ENCODE results near the gene NR2C2. TPM values are rescaled to one million over a fixed set of nuclear protein-coding genes. Genes with fewer than 3 reads are reported as not detected.

Gene NR2C2
- total RNA-seq, 2 donors from 2014 or later = 43.5 to 79.1 TPM

DNA sequence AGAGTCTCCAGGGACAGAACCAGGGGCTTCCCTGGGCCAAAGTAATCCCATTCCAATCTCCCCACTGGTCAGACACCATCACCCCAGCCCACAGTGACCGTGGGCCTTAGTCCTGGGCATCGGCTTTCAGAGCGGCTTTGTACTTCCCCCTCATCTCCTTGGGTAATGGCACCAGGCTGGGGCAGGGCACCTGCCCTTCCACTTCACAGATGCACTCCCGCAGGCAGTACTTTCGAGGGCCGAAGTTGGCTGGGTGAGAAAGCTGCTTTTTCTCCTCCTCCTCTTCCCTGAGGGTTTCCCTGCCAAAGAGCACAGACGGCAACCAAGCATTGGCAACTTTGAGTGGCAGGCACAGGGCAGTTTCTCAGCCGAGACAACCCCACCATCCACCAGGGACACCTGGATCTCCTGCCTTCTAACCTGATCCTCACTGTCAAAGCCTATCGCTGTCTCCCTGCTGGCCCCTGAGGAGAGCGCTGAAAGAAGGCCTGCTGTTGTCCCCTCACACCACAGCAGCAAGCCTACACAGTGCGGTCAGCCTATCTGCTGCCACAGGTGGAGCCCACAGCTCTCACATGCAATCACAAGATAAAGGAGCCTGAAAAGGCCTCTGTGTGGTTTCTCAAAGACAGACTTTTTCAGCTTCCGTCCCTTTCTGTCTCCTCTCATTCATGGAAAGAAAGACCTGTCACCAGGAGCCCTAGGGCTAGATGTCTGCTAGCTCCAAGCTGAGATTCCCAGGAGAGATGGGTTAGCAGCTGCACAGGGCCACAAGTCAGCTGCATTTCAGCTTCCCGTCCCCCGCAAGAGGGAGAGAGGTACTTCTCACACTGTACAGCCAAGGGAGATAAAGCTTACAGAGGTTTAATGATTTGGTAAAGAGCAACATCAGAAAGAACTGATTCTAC, 105.2 kb downstream of the NR2C2 start:
- Histone ChIP-seq H3K4me1 (ENCODE audit: control insufficient read depth in 1 of 2, low read depth in 2 of 2) (no peaks in the 10 kb centered on the region), H3K36me3 (peaks cover 21% of the 10 kb centered on the region), H3K27me3 (replicated peaks; ENCODE audit: insufficient read depth) (no peaks in the 10 kb centered on the region), H3K9me3 (no peaks in the 10 kb centered on the region), H3K27ac (no peak overlapping the region), H3K4me3 (no peak overlapping the region)
- TF ChIP-seq, protein P1, sequence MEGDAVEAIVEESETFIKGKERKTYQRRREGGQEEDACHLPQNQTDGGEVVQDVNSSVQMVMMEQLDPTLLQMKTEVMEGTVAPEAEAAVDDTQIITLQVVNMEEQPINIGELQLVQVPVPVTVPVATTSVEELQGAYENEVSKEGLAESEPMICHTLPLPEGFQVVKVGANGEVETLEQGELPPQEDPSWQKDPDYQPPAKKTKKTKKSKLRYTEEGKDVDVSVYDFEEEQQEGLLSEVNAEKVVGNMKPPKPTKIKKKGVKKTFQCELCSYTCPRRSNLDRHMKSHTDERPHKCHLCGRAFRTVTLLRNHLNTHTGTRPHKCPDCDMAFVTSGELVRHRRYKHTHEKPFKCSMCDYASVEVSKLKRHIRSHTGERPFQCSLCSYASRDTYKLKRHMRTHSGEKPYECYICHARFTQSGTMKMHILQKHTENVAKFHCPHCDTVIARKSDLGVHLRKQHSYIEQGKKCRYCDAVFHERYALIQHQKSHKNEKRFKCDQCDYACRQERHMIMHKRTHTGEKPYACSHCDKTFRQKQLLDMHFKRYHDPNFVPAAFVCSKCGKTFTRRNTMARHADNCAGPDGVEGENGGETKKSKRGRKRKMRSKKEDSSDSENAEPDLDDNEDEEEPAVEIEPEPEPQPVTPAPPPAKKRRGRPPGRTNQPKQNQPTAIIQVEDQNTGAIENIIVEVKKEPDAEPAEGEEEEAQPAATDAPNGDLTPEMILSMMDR (IDR thresholded peaks at IDR 0.05) = no peak
- no peak for ATAC-seq (ENCODE audit: insufficient number of reproducible peaks, low FRiP score, low read depth)
- DNase-seq (ENCODE audit: low spot score) = no peak

DNA sequence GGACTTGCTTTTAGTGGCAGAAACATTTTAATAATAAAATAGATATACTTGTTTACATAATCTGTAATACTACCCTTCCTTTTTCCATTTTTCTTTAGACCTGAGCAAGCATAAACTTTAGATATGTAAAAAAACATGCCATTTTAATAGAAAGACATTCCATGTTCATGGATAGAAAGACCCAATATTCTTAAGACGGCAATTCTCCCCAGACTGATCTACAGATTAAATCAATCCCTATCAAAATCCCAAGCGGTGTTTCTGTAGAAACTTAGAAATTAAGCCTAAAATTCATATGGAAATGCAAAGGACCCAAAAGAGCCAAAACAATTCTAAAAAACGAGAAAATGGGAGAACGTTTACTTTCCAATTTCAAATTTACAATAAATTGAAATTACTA, 106.2 kb downstream of the NR2C2 start:
- no peaks in the 10 kb centered on the region for H3K4me1 ChIP-seq (ENCODE audit: control insufficient read depth in 1 of 2, low read depth in 2 of 2)
- DNase-seq (ENCODE audit: low spot score) (no peak), ATAC-seq (ENCODE audit: insufficient number of reproducible peaks, low FRiP score, low read depth) (no peak)
- no peaks in the 10 kb centered on the region for H3K9me3 ChIP-seq
- H3K36me3 ChIP-seq = peaks cover 15% of the 10 kb centered on the region
- TF ChIP-seq, protein P1 (IDR thresholded peaks at IDR 0.05) = no peak
- no peak overlapping the region for H3K27ac ChIP-seq
- no peaks in the 10 kb centered on the region for H3K27me3 ChIP-seq (replicated peaks; ENCODE audit: insufficient read depth)
- no peak overlapping the region for H3K4me3 ChIP-seq

DNA sequence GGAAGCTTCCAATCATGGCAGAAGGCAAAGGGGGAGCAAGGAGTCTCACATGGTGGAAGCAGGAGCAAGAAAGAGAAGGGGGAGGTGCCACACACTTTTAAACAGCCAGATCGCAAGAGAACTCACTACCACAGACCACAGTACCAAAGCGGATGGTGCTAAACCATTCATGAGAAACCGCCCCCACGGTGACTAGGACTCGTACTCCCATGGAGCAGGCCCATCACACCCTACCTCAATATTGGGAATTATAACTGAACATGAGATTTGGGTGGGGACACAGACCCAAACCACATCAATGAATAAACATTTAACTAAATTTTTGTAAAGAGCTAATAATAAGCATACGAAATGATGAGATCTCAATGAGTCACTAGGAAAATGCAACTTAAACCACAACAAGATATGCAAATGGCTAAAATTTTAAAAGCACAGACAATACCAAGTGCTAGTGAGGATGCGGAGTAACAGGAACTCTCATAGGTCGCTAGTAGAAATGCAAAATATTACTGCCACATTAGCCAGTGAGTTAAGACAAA, 107.7 kb downstream of the NR2C2 start:
- Histone ChIP-seq H3K9me3 (no peaks in the 10 kb centered on the region), H3K36me3 (peaks cover 8% of the 10 kb centered on the region), H3K27me3 (replicated peaks; ENCODE audit: insufficient read depth) (no peaks in the 10 kb centered on the region), H3K4me3 (no peak overlapping the region), H3K27ac (no peak overlapping the region), H3K4me1 (ENCODE audit: control insufficient read depth in 1 of 2, low read depth in 2 of 2) (no peaks in the 10 kb centered on the region)
- DNase-seq (ENCODE audit: low spot score) (no peak), ATAC-seq (ENCODE audit: insufficient number of reproducible peaks, low FRiP score, low read depth) (no peak)
- TF ChIP-seq, protein P1 (IDR thresholded peaks at IDR 0.05) = no peak

DNA sequence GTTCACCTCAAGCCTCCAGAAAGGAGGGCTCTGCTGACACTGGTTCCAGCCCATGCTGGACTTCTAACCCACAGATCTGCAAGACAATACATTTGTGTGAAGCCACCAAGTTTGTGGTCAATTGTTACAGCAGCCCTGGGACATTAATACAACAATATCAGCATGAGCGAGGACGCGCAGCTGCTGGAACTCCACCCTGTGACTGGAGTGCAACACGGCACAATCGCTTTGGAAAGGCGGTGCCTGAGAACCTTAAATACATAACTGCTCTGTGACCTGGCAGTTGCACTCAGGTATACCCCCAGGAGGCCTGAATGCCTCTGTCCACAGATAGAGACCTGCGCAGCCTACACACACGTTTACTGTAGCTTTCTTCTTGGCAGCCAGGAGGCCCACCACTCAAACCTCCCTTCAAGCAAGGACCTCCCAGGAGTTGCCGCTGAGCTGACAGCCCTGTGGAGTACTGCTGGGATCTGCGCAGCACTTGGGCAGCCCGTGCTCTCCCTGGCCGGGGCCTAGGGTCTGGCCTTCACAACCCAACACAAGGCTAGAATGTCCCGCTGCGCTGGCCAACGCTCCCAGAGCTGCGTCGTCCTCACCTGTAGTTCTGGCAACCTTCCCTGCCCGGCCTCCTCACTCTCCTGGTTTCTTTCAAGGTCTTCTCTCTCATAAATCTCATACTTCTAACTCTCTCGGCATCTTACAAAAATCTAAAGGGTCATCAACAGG, 109.5 kb downstream of the NR2C2 start:
- H3K4me3 ChIP-seq = no peak overlapping the region
- no peaks in the 10 kb centered on the region for H3K4me1 ChIP-seq (ENCODE audit: control insufficient read depth in 1 of 2, low read depth in 2 of 2)
- no peak for ATAC-seq (ENCODE audit: insufficient number of reproducible peaks, low FRiP score, low read depth)
- DNase-seq (ENCODE audit: low spot score) = no peak
- no peaks in the 10 kb centered on the region for H3K27me3 ChIP-seq (replicated peaks; ENCODE audit: insufficient read depth)
- TF ChIP-seq, protein P1 (IDR thresholded peaks at IDR 0.05) = no peak
- H3K9me3 ChIP-seq = no peaks in the 10 kb centered on the region
- no peak overlapping the region for H3K27ac ChIP-seq
- peaks cover 8% of the 10 kb centered on the region for H3K36me3 ChIP-seq

DNA sequence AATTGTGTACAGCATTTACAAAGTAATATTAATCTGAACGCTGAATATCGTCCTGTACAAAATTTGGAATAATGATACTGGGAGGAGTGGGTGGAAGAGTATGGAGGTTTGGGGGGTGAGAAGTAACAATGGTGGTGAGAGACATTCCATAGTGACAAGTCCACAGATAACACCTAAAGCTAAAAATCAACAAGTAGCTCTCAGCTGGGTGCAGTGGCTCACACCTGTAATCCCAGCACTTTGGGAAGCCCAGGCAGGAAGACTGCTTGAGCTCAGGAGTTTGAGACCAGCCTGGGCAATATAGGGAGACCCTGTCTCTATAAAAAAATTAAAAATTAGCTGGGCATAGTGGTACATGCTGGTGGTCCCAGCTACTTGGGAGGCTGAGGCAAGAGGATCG, 112.6 kb downstream of the NR2C2 start:
- Histone ChIP-seq H3K36me3 (peaks cover 3% of the 10 kb centered on the region), H3K4me1 (ENCODE audit: control insufficient read depth in 1 of 2, low read depth in 2 of 2) (peaks cover 7 to 18% of the 10 kb centered on the region in 2 donors), H3K27me3 (replicated peaks; ENCODE audit: insufficient read depth) (no peaks in the 10 kb centered on the region), H3K9me3 (no peaks in the 10 kb centered on the region), H3K4me3 (no peak overlapping the region), H3K27ac (no peak overlapping the region)
- no peak for DNase-seq (ENCODE audit: low spot score)
- TF ChIP-seq, protein P1 (IDR thresholded peaks at IDR 0.05) = no peak
- ATAC-seq (ENCODE audit: insufficient number of reproducible peaks, low FRiP score, low read depth) = no peak
